Aorta (tissue), 5 donors: ENCODE data around the gene CCDC92. TPM values are rescaled to one million over a fixed set of nuclear protein-coding genes. Genes with fewer than 3 reads are reported as not detected.

Source experiments
- ATAC-seq: fragments of 200-7000 bp; cut with Tn5 transposase; one replicate; pipeline ENCODE4 v1.9.1; 2022; ENCODE audit warnings: moderate library complexity; ENCODE audit not compliant: low FRiP score
- DNase-seq, 2 donors: peaks; one replicate each; pipeline ENCODE4 v3.0.0-alpha.2; 2020
- H3K27ac ChIP-seq, 2 donors: one replicate each; pipeline ENCODE4 v1.5.1; 2013; ENCODE audit warnings: low read length in 2 of 2, mild to moderate bottlenecking in 2 of 2, moderate library complexity in 2 of 2, control low read depth in 1 of 2, inconsistent platforms in 1 of 2, low read depth in 1 of 2
- H3K27me3 ChIP-seq, 2 donors: one replicate each; pipeline ENCODE4 v1.6.1; 2013; ENCODE audit warnings: control low read depth in 1 of 2, low read length in 1 of 2, mild to moderate bottlenecking in 1 of 2, moderate library complexity in 1 of 2; ENCODE audit not compliant: insufficient read depth in 2 of 2, control insufficient read depth in 1 of 2
- H3K36me3 ChIP-seq, 2 donors: one replicate each; pipeline ENCODE4 v1.6.1; 2013; ENCODE audit warnings: control low read depth in 1 of 2, low read length in 1 of 2, mild to moderate bottlenecking in 1 of 2; ENCODE audit not compliant: insufficient read depth in 2 of 2, control insufficient read depth in 1 of 2
- H3K4me1 ChIP-seq, 2 donors: one replicate each; pipeline ENCODE4 v1.6.1; 2013; ENCODE audit warnings: low read length in 2 of 2, control low read depth in 1 of 2, mild to moderate bottlenecking in 1 of 2, moderate library complexity in 1 of 2; ENCODE audit not compliant: insufficient read depth in 2 of 2, control insufficient read depth in 1 of 2
- H3K4me3 ChIP-seq, 2 donors: one replicate each; pipeline ENCODE4 v1.5.1; 2013; ENCODE audit warnings: low read length in 2 of 2, control low read depth in 1 of 2, mild to moderate bottlenecking in 1 of 2
- H3K9me3 ChIP-seq: one replicate; pipeline ENCODE4 v1.6.1; 2013; ENCODE audit warnings: mild to moderate bottlenecking, low read length; ENCODE audit not compliant: control insufficient read depth
- WGBS, 2 donors: extraction: QIAGEN DNeasy Blood & Tissue Kit; methylation state at CpG; one replicate each; pipeline ENCODE4 v1.1.7; 2013; 5-methylcytosine and 5-hydroxymethylcytosine counted together
- intact Hi-C, 2 donors: fragments of 100-400 bp; cut with DNase I; formaldehyde crosslinking; loops; one replicate each; pipeline versions ENCODE4 v1.14.2 to v1.15.0; 2022
- polyA plus RNA-seq, 2 donors: library from polyadenylated mRNA; stranded (reverse); fragments of 200-250 nt; gene quantifications; one replicate each; pipeline ENCODE4 v1.2.3, GENCODE V29; 2013
- total RNA-seq, 2 donors: library from RNA; stranded (reverse); fragmentation: NEBNext Ultra II Directional; extraction: Animal tissue kit (Norgen Biotek cat#: 25700); gene quantifications; one replicate each; pipeline ENCODE4 v1.2.1, GENCODE V29; 2021
- donor health status: healthy with polysubstance abuse.
- donor health status: Bipolar disorder and iron deficiency.
- donor health status: DM: no; HTN: no; CAD: no.
- donor health status: DM: no; HTN: no; CAD: no.
- donor health status: DM: yes; HTN: yes; CAD: no.

The CCDC92 gene
- total and polyA plus RNA-seq, 4 donors: 46.3 to 70.8 (median 59.4) TPM

- DNase-seq (peak in 1 of 2 donors; percentile 58), ATAC-seq (no peak)
- intact Hi-C loops: no loop called here
- 91 to 93% methylated on average over 11 of the region's 11 CpGs for WGBS, 2 donors
- H3K36me3 ChIP-seq: peaks cover 0 to 5% of the 10 kb centered on the region in 2 donors
- no peaks in the 10 kb centered on the region for H3K27me3 ChIP-seq
- H3K27ac ChIP-seq: no peak overlapping the region
- no peaks in the 10 kb centered on the region for H3K4me1 ChIP-seq
- no peak overlapping the region for H3K4me3 ChIP-seq
- peaks cover 1% of the 10 kb centered on the region for H3K9me3 ChIP-seq
These were observed 38.5 kb downstream of the CCDC92 start for GRCh38 chr12:123934016-123934620.

GRCh38 chr12:123933214-123933613 lies 39.4 kb downstream of the CCDC92 start:
- H3K4me1 ChIP-seq: no peaks in the 10 kb centered on the region
- ATAC-seq (no peak), DNase-seq (peak in 1 of 2 donors; percentile 57)
- H3K27ac ChIP-seq: no peak overlapping the region
- WGBS, 2 donors: 93 to 94% methylated on average over 14 of the region's 14 CpGs
- no peak overlapping the region for H3K4me3 ChIP-seq
- H3K27me3 ChIP-seq: no peaks in the 10 kb centered on the region
- peaks cover 1% of the 10 kb centered on the region for H3K9me3 ChIP-seq
- peaks cover 0 to 5% of the 10 kb centered on the region in 2 donors for H3K36me3 ChIP-seq
- intact Hi-C loops: no loop called here

- DNase-seq (peak in 1 of 2 donors; percentile 34), ATAC-seq (no peak)
- peaks cover 0 to 2% of the 10 kb centered on the region in 2 donors for H3K36me3 ChIP-seq
- no peaks in the 10 kb centered on the region for H3K27me3 ChIP-seq
- H3K27ac ChIP-seq: no peak overlapping the region
- intact Hi-C loops: no loop called here
- 92 to 94% methylated on average over 14 of the region's 14 CpGs for WGBS, 2 donors
- no peaks in the 10 kb centered on the region for H3K4me1 ChIP-seq
- H3K4me3 ChIP-seq: no peak overlapping the region
- peaks cover 1% of the 10 kb centered on the region for H3K9me3 ChIP-seq
These were observed 40.8 kb downstream of the CCDC92 start for GRCh38 chr12:123931686-123932321.

- Histone ChIP-seq H3K36me3 (peaks cover 0 to 1% of the 10 kb centered on the region in 2 donors), H3K9me3 (peaks cover 1% of the 10 kb centered on the region), H3K27me3 (no peaks in the 10 kb centered on the region), H3K27ac (no peak overlapping the region), H3K4me1 (no peaks in the 10 kb centered on the region), H3K4me3 (no peak overlapping the region)
- DNase-seq: peak; percentile 10 to 33
- WGBS, 2 donors: 85 to 89% methylated on average over 9 of the region's 9 CpGs
- no peak for ATAC-seq
- intact Hi-C loops: no loop called here
These were observed 42.6 kb downstream of the CCDC92 start for GRCh38 chr12:123929946-123930583.

GRCh38 chr12:123928897-123929296 lies 43.7 kb downstream of the CCDC92 start:
- H3K4me3 ChIP-seq: no peak overlapping the region

GRCh38 chr12:123928274-123928865 lies 44.3 kb downstream of the CCDC92 start:
- intact Hi-C loops: no loop called here
- Histone ChIP-seq H3K4me3 (no peak overlapping the region), H3K9me3 (peaks cover 1% of the 10 kb centered on the region), H3K36me3 (no peaks in the 10 kb centered on the region), H3K4me1 (no peaks in the 10 kb centered on the region), H3K27ac (no peak overlapping the region), H3K27me3 (no peaks in the 10 kb centered on the region)
- peak; percentile 36 for ATAC-seq
- WGBS, 2 donors: 84 to 85% methylated on average over 15 of the region's 15 CpGs
- no peak for DNase-seq

More at GRCh38 chr12:123928897-123929296, 43.7 kb downstream of the CCDC92 start:
- no peak for ATAC-seq
- Histone ChIP-seq H3K27ac (no peak overlapping the region), H3K27me3 (no peaks in the 10 kb centered on the region), H3K9me3 (peaks cover 1% of the 10 kb centered on the region), H3K36me3 (no peaks in the 10 kb centered on the region), H3K4me1 (no peaks in the 10 kb centered on the region)
- intact Hi-C loops: no loop called here
- WGBS, 2 donors: 63 to 64% methylated on average over 7 of the region's 7 CpGs
- peak in 1 of 2 donors; percentile 39 for DNase-seq

- no peaks in the 10 kb centered on the region for H3K27me3 ChIP-seq
- no peak for ATAC-seq
- intact Hi-C loops: no loop called here
- no peaks in the 10 kb centered on the region for H3K9me3 ChIP-seq
- WGBS, 2 donors: 93 to 95% methylated on average over 4 of the region's 4 CpGs
- H3K4me1 ChIP-seq: no peaks in the 10 kb centered on the region
- H3K36me3 ChIP-seq: no peaks in the 10 kb centered on the region
- no peak overlapping the region for H3K4me3 ChIP-seq
- H3K27ac ChIP-seq: no peak overlapping the region
- DNase-seq: no peak
These were observed 48.1 kb downstream of the CCDC92 start for GRCh38 chr12:123924539-123924938.

GRCh38 chr12:123923927-123924326 lies 48.7 kb downstream of the CCDC92 start:
- Histone ChIP-seq H3K4me3 (no peak overlapping the region), H3K27me3 (no peaks in the 10 kb centered on the region), H3K9me3 (no peaks in the 10 kb centered on the region), H3K4me1 (no peaks in the 10 kb centered on the region), H3K36me3 (no peaks in the 10 kb centered on the region), H3K27ac (no peak overlapping the region)
- DNase-seq (no peak), ATAC-seq (no peak)
- intact Hi-C loops: no loop called here
- WGBS, 2 donors: 63 to 66% methylated on average over 7 of the region's 7 CpGs
